GM12892 (cell line): ENCODE data around the gene C17orf107. TPM values are rescaled to one million over a fixed set of nuclear protein-coding genes. Genes with fewer than 3 reads are reported as not detected.
A peak's percentile ranks its signal among the peaks of the same experiment; 100 is the strongest.
"Not testable (repeated sequence)": the region's sequence is repeated elsewhere in the genome, so short reads cannot be mapped to it uniquely, and the experiment has no call there.

Experiments
- DNase-seq: peaks from one replicate; pipeline ENCODE4 v3.0.0; 2011; ENCODE audit not compliant: insufficient read length
- FAIRE-seq: peaks from 2 replicates; lab custom pipeline; 2011; peaks lifted over from hg19 to GRCh38; lab: Jason Lieb, UNC
- POLR2A ChIP-seq: IDR thresholded peaks from 2 replicates; pipeline ENCODE4 v1.6.1; 2011; ENCODE audit warnings: low read depth, low read length, control low read depth
- POLR2AphosphoS5 ChIP-seq: IDR thresholded peaks from 2 replicates; pipeline ENCODE4 v1.6.1; 2011; ENCODE audit warnings: low read depth, low read length, control low read depth
- TAF1 ChIP-seq: IDR thresholded peaks from 2 replicates; pipeline ENCODE4 v1.6.1; 2011; ENCODE audit warnings: low read depth, mild to moderate bottlenecking, control low read depth, low read length, borderline replicate concordance
- polyA plus RNA-seq: library from polyadenylated mRNA; unstranded; fragments of >200 nt; gene quantifications from one replicate; pipeline ENCODE4 v1.2.1, GENCODE V29; 2012; ENCODE audit warnings: missing spikeins, inconsistent platforms; ENCODE audit not compliant: missing spikeins

C17orf107 gene
- 0.30 TPM for polyA plus RNA-seq

DNA sequence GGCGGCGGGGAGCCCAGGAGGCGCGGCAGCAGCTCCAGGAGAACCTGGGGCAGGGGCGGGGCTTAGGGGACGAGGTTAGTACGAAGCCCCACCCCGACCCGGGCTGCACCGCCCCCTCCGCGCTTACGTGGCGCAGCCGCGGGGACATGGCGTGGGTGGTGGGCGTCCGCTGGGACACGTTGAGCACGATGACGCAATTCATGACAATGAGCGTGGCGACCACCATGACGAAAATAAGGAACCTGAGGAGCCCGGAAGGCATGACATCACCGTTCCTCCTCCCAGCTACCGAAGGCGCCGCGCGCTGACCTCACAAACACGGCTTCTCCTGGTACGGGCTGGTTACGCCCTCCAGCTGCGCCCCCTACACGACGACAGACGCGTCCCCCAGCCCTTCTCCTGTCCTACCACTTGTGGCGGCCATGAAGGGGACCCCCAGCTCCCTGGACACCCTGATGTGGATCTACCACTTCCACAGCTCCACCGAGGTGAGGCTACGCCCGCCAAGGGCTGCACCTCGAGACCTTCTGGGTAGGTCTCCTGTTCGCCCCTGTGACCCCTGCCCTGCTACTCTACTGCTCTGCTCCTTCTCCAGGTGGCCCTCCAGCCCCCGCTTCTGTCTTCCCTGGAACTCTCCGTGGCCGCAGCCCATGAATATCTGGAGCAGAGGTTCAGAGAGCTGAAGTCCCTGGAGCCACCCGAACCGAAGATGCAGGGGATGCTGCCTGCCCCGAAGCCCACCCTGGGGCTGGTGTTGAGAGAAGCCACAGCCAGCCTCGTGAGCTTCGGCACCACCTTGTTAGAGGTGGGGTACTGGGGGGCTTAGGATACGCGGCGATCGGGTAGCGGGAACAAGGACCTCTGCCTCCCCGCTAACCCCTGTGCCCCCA, at the start of gene C17orf107:
Gene C17orf107 (plus strand): TSS at position 196 of the 890 bp plus-strand sequence. CDS start 227 bp downstream, at position 423.
- FAIRE-seq (peak; percentile 88), DNase-seq (peak; percentile 82)
- TF ChIP-seq POLR2A (no peak), TAF1 (no peak), POLR2AphosphoS5 (no peak)

DNA sequence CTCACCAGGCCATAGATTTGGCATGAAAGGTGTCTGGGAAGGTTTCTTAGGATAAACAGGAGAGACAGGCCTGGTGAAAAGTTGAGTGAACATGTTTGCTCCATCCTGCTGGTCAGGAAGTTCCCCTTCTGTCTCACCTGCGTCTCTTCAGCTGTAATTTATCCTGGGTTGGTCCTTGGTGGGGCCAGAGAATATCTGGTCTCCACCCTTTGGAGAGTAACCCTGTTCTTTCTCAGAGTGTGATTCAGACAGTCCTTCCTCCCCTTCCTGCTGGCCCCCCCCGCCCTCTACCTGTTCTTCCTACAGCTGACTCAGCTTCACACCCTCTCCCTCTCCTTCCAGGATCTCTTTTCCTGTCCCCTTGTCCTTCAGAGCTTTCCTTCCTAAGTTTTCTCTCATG, 49.1 kb upstream of the C17orf107 start:
- DNase-seq (no peak), FAIRE-seq (no peak)
- TF ChIP-seq TAF1 (no peak), POLR2A (no peak), POLR2AphosphoS5 (no peak)

- TF ChIP-seq TAF1 = no peak
- no peak for TF ChIP-seq POLR2A
- TF ChIP-seq POLR2AphosphoS5 = no peak
- no peak for FAIRE-seq
- DNase-seq = no peak
Observed at GRCh38 chr17:4851084-4851483, 48.3 kb upstream of the C17orf107 start.

DNA sequence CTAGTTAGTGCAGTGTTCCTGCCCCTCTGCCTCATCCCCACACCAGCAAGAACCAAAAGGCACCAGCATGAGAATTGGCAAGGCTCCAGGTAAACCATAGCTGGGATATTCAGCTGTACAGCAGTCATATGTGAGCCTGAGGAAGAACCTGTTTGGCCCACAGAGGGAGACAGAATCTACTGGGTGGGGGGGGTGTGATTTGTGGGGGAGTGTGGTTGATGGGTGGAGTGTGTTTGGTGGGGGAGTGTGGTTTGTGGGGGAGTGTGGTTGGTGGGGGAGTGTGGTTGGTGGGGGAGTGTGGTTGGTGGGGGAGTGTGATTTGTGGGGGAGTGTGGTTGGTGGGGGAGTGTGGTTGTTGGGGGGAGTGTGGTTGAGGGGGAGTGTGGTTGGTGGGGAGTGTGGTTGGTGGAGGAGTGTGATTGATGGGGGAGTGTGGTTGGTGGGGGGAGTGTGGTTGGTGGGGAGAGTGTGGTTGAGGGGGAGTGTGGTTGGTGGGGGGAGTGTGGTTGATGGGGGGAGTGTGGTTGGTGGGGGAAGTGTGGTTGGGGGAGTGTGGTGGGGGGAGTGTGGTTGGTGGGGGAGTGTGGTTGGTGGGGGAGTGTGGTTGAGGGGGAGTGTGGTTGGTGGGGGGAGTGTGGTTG, 46.6 kb upstream of the C17orf107 start:
- FAIRE-seq = peak; percentile 42
- DNase-seq = no peak
- TF ChIP-seq TAF1 = no peak
- TF ChIP-seq POLR2A = no peak

DNA sequence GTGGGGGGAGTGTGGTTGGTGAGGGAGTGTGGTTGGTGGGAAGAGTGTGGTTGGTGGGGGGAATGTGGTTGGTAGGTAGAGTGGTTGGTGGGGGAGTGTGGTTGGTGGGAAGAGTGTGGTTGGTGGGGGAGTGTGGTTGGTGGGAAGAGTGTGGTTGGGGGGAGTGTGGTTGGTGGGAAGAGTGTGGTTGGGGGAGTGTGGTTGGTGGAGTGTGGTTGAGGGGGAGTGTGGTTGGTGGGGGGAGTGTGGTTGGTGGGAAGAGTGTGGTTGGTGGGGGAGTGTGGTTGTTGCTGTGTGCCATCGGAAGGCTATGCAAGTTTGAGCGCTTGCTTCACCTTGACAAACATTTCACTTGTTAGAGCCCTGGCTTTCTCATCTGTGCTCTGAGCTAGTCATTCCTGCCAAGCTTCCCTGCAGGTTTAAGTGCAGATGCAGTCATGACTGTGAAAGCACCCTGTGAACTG, 46.1 kb upstream of the C17orf107 start:
- DNase-seq (no peak), FAIRE-seq (no peak)
- TF ChIP-seq POLR2AphosphoS5 (no peak), POLR2A (no peak), TAF1 (no peak)

GRCh38 chr17:4854111-4854681, 45.1 kb upstream of the C17orf107 start:
- no peak for DNase-seq
- no peak for FAIRE-seq
- TF ChIP-seq POLR2A (no peak), POLR2AphosphoS5 (no peak), TAF1 (no peak)

DNA sequence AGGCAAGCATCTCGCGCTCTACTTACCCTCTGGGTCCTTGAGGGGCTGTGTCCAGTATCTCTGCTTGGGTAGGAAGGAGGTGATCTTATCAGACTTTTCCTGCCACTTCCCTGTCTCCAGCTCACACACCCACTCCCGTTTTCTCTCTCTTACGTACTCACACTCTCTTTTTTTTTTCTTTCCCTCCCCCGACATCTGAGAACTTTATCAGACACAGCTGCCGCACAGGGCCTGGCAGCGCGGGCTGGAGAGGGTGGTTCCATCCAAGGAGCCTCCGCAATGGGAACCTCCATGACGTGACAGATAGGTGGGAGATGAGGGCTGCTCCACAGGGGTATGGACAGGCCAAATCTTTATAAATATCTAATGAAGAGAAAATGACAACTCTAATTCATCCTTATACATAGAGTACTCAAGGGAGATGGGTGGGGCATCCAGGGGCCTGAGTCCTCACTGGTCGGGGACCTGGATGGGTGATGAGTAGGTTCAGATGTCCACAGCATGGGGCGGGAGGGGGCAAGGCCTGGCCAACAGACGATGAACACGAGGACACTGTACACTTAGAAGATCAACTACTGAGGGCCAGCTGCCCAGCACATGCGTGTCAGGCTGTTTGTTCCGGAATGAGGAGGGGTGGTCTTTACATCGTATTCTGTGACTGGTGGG, 42.9 kb upstream of the C17orf107 start:
- FAIRE-seq (no peak), DNase-seq (no peak)
- TF ChIP-seq POLR2A = no peak
- no peak for TF ChIP-seq TAF1
- no peak for TF ChIP-seq POLR2AphosphoS5

- no peak for DNase-seq
- no peak for TF ChIP-seq POLR2AphosphoS5
- TF ChIP-seq TAF1 = no peak
- TF ChIP-seq POLR2A = no peak
- no peak for FAIRE-seq
Observed at GRCh38 chr17:4856937-4857314, 42.4 kb upstream of the C17orf107 start.

DNA sequence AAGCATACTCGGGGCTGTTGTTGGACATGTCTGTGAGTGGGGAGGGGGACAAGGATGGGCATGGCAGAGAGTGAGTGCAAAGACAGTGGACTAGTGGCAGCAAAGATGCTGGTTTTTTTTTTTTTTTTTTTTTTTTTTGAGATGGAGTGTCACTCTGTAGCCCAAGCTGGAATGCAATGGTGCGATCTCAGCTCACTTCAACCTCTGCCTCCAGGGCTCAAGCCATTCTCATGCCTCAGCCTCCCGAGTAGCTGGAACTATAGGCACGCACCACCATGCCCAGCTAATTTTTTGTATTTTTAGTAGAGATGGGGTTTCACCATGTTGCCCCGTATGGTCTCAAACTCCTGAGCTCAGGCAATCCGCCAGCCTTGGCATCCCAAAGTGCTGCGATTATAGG, 42.0 kb upstream of the C17orf107 start:
- not testable (repeated sequence) for DNase-seq, FAIRE-seq

- no peak for DNase-seq
- no peak for TF ChIP-seq POLR2A
- TF ChIP-seq TAF1 = no peak
- no peak for TF ChIP-seq POLR2AphosphoS5
- FAIRE-seq = no peak
Observed at GRCh38 chr17:4858068-4858881, 41.1 kb upstream of the C17orf107 start.
